MM.1S (cell line): ENCODE data around the gene POM121.
"Not testable (repeated sequence)": the region's sequence is repeated elsewhere in the genome, so short reads cannot be mapped to it uniquely, and the experiment has no call there.

ENCODE experiments used
- CTCF ChIP-seq: fragments of 300-600 bp; sonication (generic); IDR thresholded peaks from 2 replicates; pipeline ENCODE4 v1.5.1; 2016; ENCODE audit warnings: antibody characterized with exemption, low read length, mixed read lengths
- EZH2 ChIP-seq: fragments of 300-600 bp; sonication (generic); optimal IDR thresholded peaks from 2 replicates; pipeline ENCODE3; 2017; ENCODE audit warnings: low read depth, mild to moderate bottlenecking, antibody characterized with exemption, low read length, mixed read lengths
- EZH2phosphoT487 ChIP-seq: fragments of 300-600 bp; sonication (generic); IDR thresholded peaks from 2 replicates; pipeline ENCODE4 v1.6.1; 2018; ENCODE audit warnings: antibody characterized with exemption, low read length

- TF ChIP-seq CTCF, EZH2, EZH2phosphoT487: not testable (repeated sequence)
Measured at GRCh38 chr7:72974781-72975180, 49.9 kb downstream of the POM121 start.
